SU-DHL-6 (cell line): ENCODE data around the gene HHLA2.
"Not testable (repeated sequence)": the region's sequence is repeated elsewhere in the genome, so short reads cannot be mapped to it uniquely, and the experiment has no call there.

Experiments
- H2AFZ ChIP-seq: fragments of 200-600 bp; sonication (generic); 2 replicates; pipeline ENCODE4 v1.6.1; 2014; ENCODE audit warnings: low read depth, mild to moderate bottlenecking, moderate library complexity, mixed read lengths, antibody characterized with exemption, low read length; ENCODE audit not compliant: severe bottlenecking
- H3F3A ChIP-seq: fragments of 200-600 bp; shearing (Covaris generic); 2 replicates; pipeline ENCODE4 v1.6.0; 2016; ENCODE audit warnings: antibody characterized with exemption, mild to moderate bottlenecking; ENCODE audit not compliant: insufficient read depth
- H3K27ac ChIP-seq: fragments of 200-600 bp; sonication (generic); 2 replicates; pipeline ENCODE4 v1.5.1; 2016; ENCODE audit warnings: low read depth, mild to moderate bottlenecking, low read length, moderate library complexity, mixed read lengths
- H3K27me3 ChIP-seq: fragments of 200-600 bp; sonication (generic), shearing (Covaris generic); 2 replicates; pipeline ENCODE4 v1.6.0; 2014; ENCODE audit warnings: mild to moderate bottlenecking, low read length
- H3K36me3 ChIP-seq: fragments of 200-600 bp; sonication (generic); 2 replicates; pipeline ENCODE4 v1.6.1; 2014; ENCODE audit warnings: mild to moderate bottlenecking, low read length, mixed read lengths
- H3K4me2 ChIP-seq: fragments of 300-600, 200-600 bp; shearing (Covaris generic), sonication (generic); 2 replicates; pipeline ENCODE4 v1.6.0; 2014; ENCODE audit warnings: low read length, low read depth, mild to moderate bottlenecking; ENCODE audit not compliant: poor library complexity, severe bottlenecking
- H3K4me3 ChIP-seq: fragments of 200-600 bp; sonication (generic); 2 replicates; pipeline ENCODE4 v1.5.1; 2014; ENCODE audit warnings: antibody characterized with exemption, low read length, mild to moderate bottlenecking, mixed read lengths; ENCODE audit not compliant: insufficient read depth, poor library complexity, severe bottlenecking
- H3K79me2 ChIP-seq: fragments of 200-600 bp; sonication (generic); 2 replicates; pipeline ENCODE4 v1.6.1; 2014; ENCODE audit warnings: mild to moderate bottlenecking, low read length, moderate library complexity; ENCODE audit not compliant: insufficient read depth
- H3K9ac ChIP-seq: fragments of 200-600 bp; sonication (generic); 2 replicates; pipeline ENCODE4 v1.7.0; 2014; ENCODE audit warnings: mild to moderate bottlenecking, low read length
- H3K9me2 ChIP-seq: fragments of 200-600 bp; sonication (generic); replicated peaks from 2 replicates; pipeline ENCODE4 v1.6.1; 2014; ENCODE audit warnings: low read length; ENCODE audit not compliant: insufficient read depth
- H3K9me3 ChIP-seq: fragments of 200-600 bp; sonication (generic); 2 replicates; pipeline ENCODE4 v1.6.1; 2014; ENCODE audit warnings: low read length, mixed read lengths; ENCODE audit not compliant: insufficient read depth
- H4K20me1 ChIP-seq: fragments of 200-600 bp; sonication (generic); 2 replicates; pipeline ENCODE4 v1.6.1; 2014; ENCODE audit warnings: low read depth, mild to moderate bottlenecking, antibody characterized with exemption, low read length, moderate library complexity, mixed read lengths
- CTCF ChIP-seq: fragments of 200-600 bp; sonication (generic); IDR thresholded peaks from one replicate; pipeline ENCODE4 v1.5.1; 2017; ENCODE audit warnings: antibody characterized with exemption, mild to moderate bottlenecking, low read length, moderate library complexity; ENCODE audit not compliant: insufficient read depth, poor library complexity, severe bottlenecking
- EZH2phosphoT487 ChIP-seq: fragments of 200-600 bp; sonication (generic), shearing (Covaris generic); conservative IDR thresholded peaks from 2 replicates; pipeline ENCODE4 v1.6.1; 2018; ENCODE audit warnings: mild to moderate bottlenecking, antibody characterized with exemption, low read length, moderate library complexity, mixed read lengths

The HHLA2 gene

DNA sequence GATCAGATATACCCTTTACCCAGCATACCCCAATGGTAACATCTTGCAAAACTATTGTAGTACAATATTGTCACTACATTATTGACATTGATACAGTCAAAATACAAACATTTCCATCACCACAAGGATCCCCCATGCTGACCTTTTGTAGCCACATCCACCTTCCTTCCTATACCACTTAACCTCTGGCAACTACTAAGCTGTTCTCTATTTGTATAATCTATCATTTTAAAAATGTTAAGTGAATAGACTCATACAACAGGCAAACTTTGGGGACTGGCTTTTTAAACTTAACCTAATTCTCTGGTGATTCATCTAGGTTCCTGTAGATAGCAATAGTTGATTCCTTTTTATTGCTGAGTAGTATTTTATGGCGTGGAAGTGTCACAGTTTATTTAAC, 44.5 kb upstream of the HHLA2 start:
- Histone ChIP-seq H3K79me2 (no peaks in the 10 kb centered on the region), H3K27ac (no peak overlapping the region), H3F3A (no peaks in the 10 kb centered on the region), H3K4me2 (no peak overlapping the region), H2AFZ (no peak overlapping the region), H3K9me3 (no peaks in the 10 kb centered on the region), H4K20me1 (no peaks in the 10 kb centered on the region), H3K9me2 (no peaks in the 10 kb centered on the region), H3K4me3 (no peak overlapping the region), H3K27me3 (no peaks in the 10 kb centered on the region), H3K36me3 (no peaks in the 10 kb centered on the region), H3K9ac (no peak overlapping the region)
- TF ChIP-seq CTCF (no peak), EZH2phosphoT487 (no peak)

DNA sequence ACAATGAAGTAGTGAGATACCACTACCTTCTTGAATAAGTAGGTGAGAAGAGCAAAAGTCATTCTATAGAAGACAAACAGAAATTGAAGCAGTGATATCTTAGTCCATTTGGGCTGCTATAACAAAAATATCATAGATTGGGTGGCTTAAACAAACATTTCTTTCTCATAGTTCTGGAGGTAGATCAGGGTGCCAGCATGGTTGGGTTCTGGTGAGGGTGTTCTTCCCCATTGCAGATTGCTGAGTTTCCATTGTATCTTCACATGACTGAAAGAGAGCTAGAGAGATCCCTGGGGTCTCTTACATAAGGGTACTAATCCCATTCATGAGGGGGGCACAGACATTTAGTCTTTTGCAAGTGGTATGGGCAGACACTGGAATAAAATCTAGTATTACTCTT, 41.2 kb upstream of the HHLA2 start:
- H3F3A ChIP-seq, result no peaks in the 10 kb centered on the region
- TF ChIP-seq CTCF (no peak), EZH2phosphoT487 (no peak)

GRCh38 chr3:108264534-108265298, 31.6 kb upstream of the HHLA2 start:
- H3K9ac ChIP-seq, H3K4me2 ChIP-seq, H3K36me3 ChIP-seq, H3K27me3 ChIP-seq, H2AFZ ChIP-seq, H3K9me2 ChIP-seq, H3K27ac ChIP-seq, H3K79me2 ChIP-seq, H3K4me3 ChIP-seq, H3F3A ChIP-seq, H4K20me1 ChIP-seq, H3K9me3 ChIP-seq: not testable (repeated sequence)

More for the DNA sequence above, 41.2 kb upstream of the HHLA2 start:
- no peaks in the 10 kb centered on the region for H3K79me2 ChIP-seq
- no peak overlapping the region for H2AFZ ChIP-seq
- H3K4me3 ChIP-seq, result no peak overlapping the region
- H3K9me2 ChIP-seq, result no peaks in the 10 kb centered on the region
- no peak overlapping the region for H3K27ac ChIP-seq
- H3K27me3 ChIP-seq, result no peaks in the 10 kb centered on the region
- H3K9me3 ChIP-seq, result no peaks in the 10 kb centered on the region
- H3K4me2 ChIP-seq, result no peak overlapping the region
- no peaks in the 10 kb centered on the region for H3K36me3 ChIP-seq
- no peaks in the 10 kb centered on the region for H4K20me1 ChIP-seq
- H3K9ac ChIP-seq, result no peak overlapping the region

- H3F3A ChIP-seq, H3K36me3 ChIP-seq, H4K20me1 ChIP-seq, H3K27me3 ChIP-seq, H3K4me3 ChIP-seq, H3K4me2 ChIP-seq, H2AFZ ChIP-seq, H3K9ac ChIP-seq, H3K79me2 ChIP-seq, H3K27ac ChIP-seq, H3K9me3 ChIP-seq, H3K9me2 ChIP-seq: not testable (repeated sequence)
These were observed 28.1 kb upstream of the HHLA2 start for GRCh38 chr3:108268235-108268634.
